Hepatocyte (in vitro differentiated cells): ENCODE measurements around the gene ACSS2.

ENCODE experiments used
- EZH2 ChIP-seq: fragments of 200-600 bp; sonication (generic); IDR thresholded peaks from 2 replicates; pipeline ENCODE4 v1.6.1; 2016; ENCODE audit warnings: antibody characterized with exemption, mild to moderate bottlenecking, borderline replicate concordance
- EZH2phosphoT487 ChIP-seq: fragments of 200-600 bp; sonication (generic); IDR thresholded peaks from one replicate; pipeline ENCODE4 v1.6.1; 2018; ENCODE audit warnings: antibody characterized with exemption, mild to moderate bottlenecking, low read depth, moderate library complexity; ENCODE audit not compliant: unreplicated experiment, severe bottlenecking
- TF ChIP-seq, protein P1 (sequence below): fragments of 200-600 bp; sonication (generic); IDR thresholded peaks from 2 replicates; pipeline ENCODE4 v1.5.1; 2016; ENCODE audit warnings: antibody characterized with exemption, mild to moderate bottlenecking; ENCODE audit not compliant: poor library complexity

DNA sequence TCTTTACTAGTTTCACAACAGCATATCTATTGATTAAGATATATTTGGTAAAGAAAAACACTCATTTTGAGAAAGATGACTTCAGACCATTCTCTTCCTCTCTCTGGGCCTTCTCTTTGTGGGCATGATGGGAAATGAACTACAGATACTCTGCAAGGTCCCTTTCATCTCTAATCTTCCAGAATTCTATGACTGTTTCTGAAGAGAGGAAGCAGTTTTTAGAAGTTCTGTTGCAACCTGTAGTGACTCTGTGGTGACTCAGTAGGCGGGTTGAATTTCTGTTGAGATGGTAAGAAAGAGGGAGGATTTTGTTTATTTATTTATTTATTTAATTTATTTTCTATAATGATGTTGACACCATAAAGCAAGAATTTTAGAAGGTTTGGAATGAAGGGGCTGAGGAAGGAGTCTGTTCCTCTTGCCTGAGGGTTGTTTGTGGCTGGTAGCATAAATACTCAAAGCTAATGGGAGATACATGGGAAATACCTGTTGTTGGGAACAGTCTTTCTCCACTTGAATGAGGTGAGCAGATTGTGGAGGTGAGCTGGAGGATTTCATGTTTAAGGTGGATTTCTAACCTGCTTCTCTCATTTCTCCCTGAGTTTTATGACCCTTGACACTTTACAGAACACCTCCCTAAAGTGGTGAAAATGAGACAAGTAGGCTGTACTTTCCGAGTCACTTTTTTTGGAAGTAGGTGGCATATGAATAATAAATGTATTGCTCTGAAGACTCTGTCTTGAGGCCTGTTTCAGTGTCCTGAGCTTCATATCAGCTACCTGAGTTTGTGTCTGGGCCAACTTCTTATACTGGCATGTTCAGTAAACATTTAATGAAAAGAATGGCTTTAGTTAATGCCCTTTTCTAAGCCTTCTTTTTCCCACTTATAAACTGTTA, 15.0 kb downstream of the ACSS2 start:
- TF ChIP-seq, protein P1, sequence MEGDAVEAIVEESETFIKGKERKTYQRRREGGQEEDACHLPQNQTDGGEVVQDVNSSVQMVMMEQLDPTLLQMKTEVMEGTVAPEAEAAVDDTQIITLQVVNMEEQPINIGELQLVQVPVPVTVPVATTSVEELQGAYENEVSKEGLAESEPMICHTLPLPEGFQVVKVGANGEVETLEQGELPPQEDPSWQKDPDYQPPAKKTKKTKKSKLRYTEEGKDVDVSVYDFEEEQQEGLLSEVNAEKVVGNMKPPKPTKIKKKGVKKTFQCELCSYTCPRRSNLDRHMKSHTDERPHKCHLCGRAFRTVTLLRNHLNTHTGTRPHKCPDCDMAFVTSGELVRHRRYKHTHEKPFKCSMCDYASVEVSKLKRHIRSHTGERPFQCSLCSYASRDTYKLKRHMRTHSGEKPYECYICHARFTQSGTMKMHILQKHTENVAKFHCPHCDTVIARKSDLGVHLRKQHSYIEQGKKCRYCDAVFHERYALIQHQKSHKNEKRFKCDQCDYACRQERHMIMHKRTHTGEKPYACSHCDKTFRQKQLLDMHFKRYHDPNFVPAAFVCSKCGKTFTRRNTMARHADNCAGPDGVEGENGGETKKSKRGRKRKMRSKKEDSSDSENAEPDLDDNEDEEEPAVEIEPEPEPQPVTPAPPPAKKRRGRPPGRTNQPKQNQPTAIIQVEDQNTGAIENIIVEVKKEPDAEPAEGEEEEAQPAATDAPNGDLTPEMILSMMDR = no peak
- TF ChIP-seq EZH2 (no peak), EZH2phosphoT487 (no peak)
